SK-N-SH (cell line): ENCODE measurements around the gene KNOP1. TPM values are rescaled to one million over a fixed set of nuclear protein-coding genes. Genes with fewer than 3 reads are reported as not detected.

Experiments used
- CTCF ChIA-PET: fragments of 300-600, 350-600 bp; formaldehyde crosslinking; extraction: SDS; loops from one replicate; lab custom pipeline; 2021; lab: Yijun Ruan, JAX
- POLR2A ChIA-PET: fragments of 350-600 bp; sonication (Branson Sonifier 250); formaldehyde crosslinking; extraction: SDS; loops from one replicate; lab custom pipeline; 2020; ENCODE audit warnings: antibody characterized with exemption, inconsistent platforms; lab: Yijun Ruan, JAX
- DNase-seq: peaks from one replicate; pipeline ENCODE4 v3.0.0; 2012
- H2AFZ ChIP-seq: fragments of 200-600 bp; sonication (generic); 2 replicates; pipeline ENCODE4 v1.8.1; 2016; ENCODE audit warnings: antibody characterized with exemption, mild to moderate bottlenecking, low read depth
- H3F3A ChIP-seq: fragments of 200-600 bp; sonication (generic); replicated peaks from 2 replicates; pipeline ENCODE3; 2016; ENCODE audit warnings: antibody characterized with exemption, mild to moderate bottlenecking; ENCODE audit not compliant: insufficient read depth
- H3K27ac ChIP-seq, 2 experiments: fragments of 200-500 bp in 1 of 2; fragments of 200-600 bp in 1 of 2; sonication (Bioruptor generic) in 1 of 2; sonication (generic), shearing (Covaris generic) in 1 of 2; 2 replicates each; pipeline versions ENCODE4 v1.5.1 to v1.6.1; 2014 to 2016; ENCODE audit warnings: low read depth in 2 of 2, inconsistent platforms in 1 of 2, low read length in 1 of 2, mild to moderate bottlenecking in 1 of 2, mixed read lengths in 1 of 2
- H3K27me3 ChIP-seq: fragments of 200-600 bp; sonication (generic), shearing (Covaris generic); 2 replicates; pipeline ENCODE4 v1.6.1; 2016; ENCODE audit warnings: mixed run types; ENCODE audit not compliant: insufficient read depth
- H3K36me3 ChIP-seq, 2 experiments: fragments of 200-500 bp in 1 of 2; fragments of 200-600 bp in 1 of 2; sonication (Bioruptor generic) in 1 of 2; sonication (generic) in 1 of 2; replicated peaks in 1 of 2; 2 replicates each; pipeline versions ENCODE3 to v1.5.1; 2014 to 2016; ENCODE audit warnings: low read length in 1 of 2, mild to moderate bottlenecking in 1 of 2; ENCODE audit not compliant: insufficient read depth in 2 of 2, control insufficient read depth in 1 of 2
- H3K4me1 ChIP-seq, 2 experiments: fragments of 200-500 bp in 1 of 2; fragments of 200-600 bp in 1 of 2; sonication (Bioruptor generic) in 1 of 2; sonication (generic), shearing (Covaris generic) in 1 of 2; 2 replicates each; pipeline versions ENCODE4 v1.5.1 to v1.6.1; 2014 to 2016; ENCODE audit warnings: low read depth in 1 of 2, low read length in 1 of 2, mixed run types in 1 of 2; ENCODE audit not compliant: insufficient read depth in 2 of 2, control insufficient read depth in 1 of 2
- H3K4me2 ChIP-seq: fragments of 200-600 bp; sonication (generic), shearing (Covaris generic); 2 replicates; pipeline ENCODE4 v1.6.1; 2017; ENCODE audit warnings: mixed run types
- H3K4me3 ChIP-seq, 2 experiments: fragments of 200-500 bp in 1 of 2; fragments of 200-600 bp in 1 of 2; sonication (Bioruptor generic) in 1 of 2; sonication (generic), shearing (Covaris generic) in 1 of 2; 2 replicates each; pipeline versions ENCODE4 v1.5.1 to v1.8.1; 2014 to 2016; ENCODE audit warnings: low read depth in 2 of 2, inconsistent platforms in 1 of 2, low read length in 1 of 2, mild to moderate bottlenecking in 1 of 2, mixed read lengths in 1 of 2, moderate library complexity in 1 of 2
- H3K79me2 ChIP-seq: fragments of 200-600 bp; sonication (generic); 2 replicates; pipeline ENCODE4 v1.8.1; 2017; ENCODE audit warnings: mild to moderate bottlenecking; ENCODE audit not compliant: insufficient read depth
- H3K9ac ChIP-seq: fragments of 200-600 bp; sonication (generic); 2 replicates; pipeline ENCODE4 v1.6.1; 2017; ENCODE audit warnings: mixed run types
- H3K9me2 ChIP-seq: fragments of 200-600 bp; sonication (generic); 2 replicates; pipeline ENCODE4 v1.6.1; 2017; ENCODE audit warnings: mixed run types
- H3K9me3 ChIP-seq: fragments of 200-600 bp; sonication (generic); 2 replicates; pipeline ENCODE4 v1.6.1; 2017; ENCODE audit warnings: mixed run types, mild to moderate bottlenecking, moderate library complexity
- H4K20me1 ChIP-seq: fragments of 200-600 bp; sonication (generic); 2 replicates; pipeline ENCODE4 v1.6.1; 2017; ENCODE audit warnings: mild to moderate bottlenecking, mixed run types; ENCODE audit not compliant: insufficient read depth
- CHD2 ChIP-seq: fragments of 150-350 bp; IDR thresholded peaks from 2 replicates; pipeline ENCODE4 v1.6.1; 2018; ENCODE audit warnings: low read length; ENCODE audit not compliant: partially characterized antibody
- CTCF ChIP-seq: fragments of 200-600 bp; sonication (generic); IDR thresholded peaks from 2 replicates; pipeline ENCODE4 v1.6.1; 2017; ENCODE audit warnings: antibody characterized with exemption, mild to moderate bottlenecking, moderate library complexity
- EP300 ChIP-seq, 2 experiments: IDR thresholded peaks; 2 replicates each; pipeline versions ENCODE4 v1.4.0 to v1.6.1; 2012; ENCODE audit warnings: borderline replicate concordance in 1 of 2, low read depth in 1 of 2, low read length in 1 of 2
- EZH2phosphoT487 ChIP-seq: fragments of 200-600 bp; sonication (generic); IDR thresholded peaks from 2 replicates; pipeline ENCODE4 v1.6.1; 2017; ENCODE audit warnings: low read depth, mixed run types, mild to moderate bottlenecking, antibody characterized with exemption, moderate library complexity, borderline replicate concordance
- JUND ChIP-seq: IDR thresholded peaks from 2 replicates; pipeline ENCODE4 v1.4.0; 2012
- MXI1 ChIP-seq: IDR thresholded peaks from 2 replicates; pipeline ENCODE4 v1.6.1; 2012; ENCODE audit warnings: mild to moderate bottlenecking, low read depth, low read length, improper control_type of control experiment
- NFIC ChIP-seq: IDR thresholded peaks from 2 replicates; pipeline ENCODE4 v1.4.0; 2012; ENCODE audit warnings: borderline replicate concordance
- NRF1 ChIP-seq: IDR thresholded peaks from 2 replicates; pipeline ENCODE4 v1.6.1; 2012; ENCODE audit warnings: low read depth, mild to moderate bottlenecking, low read length
- PBX3 ChIP-seq: IDR thresholded peaks from 2 replicates; pipeline ENCODE4; 2012
- POLR2AphosphoS5 ChIP-seq: IDR thresholded peaks from 2 replicates; pipeline ENCODE4 v1.6.1; 2012; ENCODE audit warnings: low read depth, low read length
- RAD21 ChIP-seq: IDR thresholded peaks from 2 replicates; pipeline ENCODE4 v1.6.1; 2012; ENCODE audit warnings: mild to moderate bottlenecking, low read length
- RFX5 ChIP-seq: IDR thresholded peaks from 2 replicates; pipeline ENCODE4 v1.6.1; 2012; ENCODE audit warnings: mild to moderate bottlenecking, improper control_type of control experiment, low read length
- SMC3 ChIP-seq: IDR thresholded peaks from 2 replicates; pipeline ENCODE4 v1.6.1; 2012; ENCODE audit warnings: low read depth, low read length, improper control_type of control experiment
- WGBS: methylation state at CpG from one replicate; pipeline ENCODE4 v1.1.6; 2017; ENCODE audit warnings: low lambda C conversion rate; 5-methylcytosine and 5-hydroxymethylcytosine counted together
- polyA plus RNA-seq, 3 experiments: library from polyadenylated mRNA; depleted of rRNA; stranded (reverse); fragments of >200 nt; gene quantifications; 2 replicates each; pipeline ENCODE4 v1.2.3, GENCODE V29; 2012
- TF ChIP-seq, protein P1 (sequence below): fragments of 150-350 bp; IDR thresholded peaks from 2 replicates; pipeline ENCODE4 v1.6.1; 2016; ENCODE audit warnings: mild to moderate bottlenecking, low read depth, low read length

KNOP1 gene
- polyA plus RNA-seq, 1 of the 3 experiments (the other 2 are of a cell fraction) = 13.2 TPM

DNA sequence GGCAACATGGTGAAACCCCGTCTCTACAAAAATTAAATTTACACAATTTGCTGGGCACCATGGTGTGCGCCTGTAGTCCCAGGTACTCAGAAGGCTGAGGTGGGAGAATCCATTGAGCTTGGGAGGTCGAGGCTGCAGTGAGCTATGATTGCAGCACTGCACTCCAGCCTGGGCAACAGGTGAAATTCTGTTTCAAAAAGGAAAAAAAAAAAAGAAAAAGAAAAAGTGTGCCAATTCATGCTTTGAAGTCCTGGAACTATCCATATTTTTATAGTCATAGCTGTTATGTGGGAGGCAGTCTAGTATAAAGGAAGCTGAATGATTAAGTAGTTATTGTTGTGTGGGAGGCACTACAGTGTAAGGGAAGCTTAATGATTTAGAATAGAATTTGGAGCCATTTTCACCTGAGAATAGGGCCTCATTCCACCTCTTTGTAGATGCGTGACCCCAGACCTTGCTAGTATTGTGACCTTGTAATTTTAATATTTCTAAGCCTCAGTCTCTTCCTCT is 31.6 kb upstream of the KNOP1 start:
- no peaks in the 10 kb centered on the region for H3F3A ChIP-seq
- H3K9me2 ChIP-seq = no peaks in the 10 kb centered on the region
- H2AFZ ChIP-seq = no peak overlapping the region
- peaks cover 0 to 11% of the 10 kb centered on the region in 2 experiments; a peak in 2 of 4 replicates for H3K4me1 ChIP-seq
- H3K36me3 ChIP-seq = no peaks in the 10 kb centered on the region
- no peaks in the 10 kb centered on the region for H3K9me3 ChIP-seq
- TF ChIP-seq SMC3 (no peak), CHD2 (no peak), MXI1 (no peak), NRF1 (no peak), CTCF (no peak), RAD21 (no peak), JUND (no peak), PBX3 (no peak), NFIC (no peak), EZH2phosphoT487 (no peak), RFX5 (no peak)
- TF ChIP-seq, protein P1, sequence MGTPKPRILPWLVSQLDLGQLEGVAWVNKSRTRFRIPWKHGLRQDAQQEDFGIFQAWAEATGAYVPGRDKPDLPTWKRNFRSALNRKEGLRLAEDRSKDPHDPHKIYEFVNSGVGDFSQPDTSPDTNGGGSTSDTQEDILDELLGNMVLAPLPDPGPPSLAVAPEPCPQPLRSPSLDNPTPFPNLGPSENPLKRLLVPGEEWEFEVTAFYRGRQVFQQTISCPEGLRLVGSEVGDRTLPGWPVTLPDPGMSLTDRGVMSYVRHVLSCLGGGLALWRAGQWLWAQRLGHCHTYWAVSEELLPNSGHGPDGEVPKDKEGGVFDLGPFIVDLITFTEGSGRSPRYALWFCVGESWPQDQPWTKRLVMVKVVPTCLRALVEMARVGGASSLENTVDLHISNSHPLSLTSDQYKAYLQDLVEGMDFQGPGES = no peak
- TF ChIP-seq, all 33 proteins: peak for 0
- H4K20me1 ChIP-seq = no peaks in the 10 kb centered on the region
- no peak overlapping the region for H3K9ac ChIP-seq
- WGBS = 90% methylated on average over 4 of the region's 4 CpGs
- H3K4me2 ChIP-seq = no peak overlapping the region
- no peak overlapping the region for H3K4me3 ChIP-seq
- no peaks in the 10 kb centered on the region for H3K27me3 ChIP-seq
- no peaks in the 10 kb centered on the region for H3K79me2 ChIP-seq
- CTCF ChIA-PET = no interaction called here
- H3K27ac ChIP-seq = no peak overlapping the region
- POLR2A ChIA-PET = no interaction called here
- no peak for DNase-seq

DNA sequence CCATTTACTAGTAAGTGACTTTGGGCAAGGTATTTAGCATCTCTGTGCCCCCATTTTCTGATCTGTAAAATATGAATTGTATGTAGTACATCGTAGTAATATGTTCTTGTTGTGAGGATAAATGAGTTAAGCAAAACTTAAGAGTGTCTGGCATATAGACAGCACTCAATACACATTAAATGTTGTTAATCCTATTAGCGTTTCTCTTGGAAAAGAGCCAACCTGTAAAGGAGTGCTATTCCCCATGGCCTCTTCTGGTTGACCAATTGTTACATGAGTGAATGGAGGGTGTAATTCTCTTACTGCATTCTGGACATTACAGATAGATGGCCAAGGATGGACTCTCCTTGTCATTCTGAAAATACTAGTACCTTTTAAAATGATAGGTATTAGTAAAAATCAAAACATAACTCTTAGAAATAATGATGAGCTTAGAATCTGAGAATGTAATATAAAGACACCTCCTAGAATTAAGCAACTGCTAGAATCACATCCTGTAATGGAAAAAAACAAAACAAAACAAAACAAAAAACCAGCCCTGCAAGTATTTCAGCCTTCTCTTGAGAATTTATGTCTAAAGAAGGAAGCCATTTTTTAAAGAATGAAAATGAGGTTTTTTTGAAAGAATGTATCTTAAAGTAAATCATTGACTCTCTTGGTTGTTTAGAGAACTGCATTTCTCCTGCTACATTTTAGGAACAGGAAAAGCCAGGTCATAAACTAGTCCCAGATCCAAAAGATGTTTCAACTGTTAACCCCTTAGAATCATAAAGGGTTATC is 30.6 kb upstream of the KNOP1 start:
- ChIA-PET POLR2A (no interaction called here), CTCF (interaction anchor here (0.8 kb wide), 1 partner anchor 138 kb away, joined by 3 read pairs; no protein-coding TSS in a partner anchor)
- Histone ChIP-seq H3K9ac (no peak overlapping the region), H3K79me2 (no peaks in the 10 kb centered on the region), H3K4me2 (no peak overlapping the region), H3K4me1 (peaks cover 0 to 11% of the 10 kb centered on the region in 2 experiments; a peak in 2 of 4 replicates), H3K9me2 (no peaks in the 10 kb centered on the region), H2AFZ (no peak overlapping the region), H4K20me1 (no peaks in the 10 kb centered on the region), H3K9me3 (no peaks in the 10 kb centered on the region), H3K4me3 (no peak overlapping the region), H3K27me3 (no peaks in the 10 kb centered on the region), H3F3A (no peaks in the 10 kb centered on the region), H3K27ac (no peak overlapping the region; a peak in 1 of 4 replicates), H3K36me3 (no peaks in the 10 kb centered on the region)
- WGBS = 29% methylated on average over 2 of the region's 2 CpGs
- no peak for TF ChIP-seq RAD21
- TF ChIP-seq POLR2AphosphoS5 = no peak
- TF ChIP-seq EP300 (IDR thresholded peaks at IDR 0.05; ENCODE audit: borderline replicate concordance in 1 of 2, low read depth in 1 of 2, low read length in 1 of 2) = peak in 1 of 2 experiments; percentile 57; a peak in 1 of 4 replicates
- DNase-seq = peak; percentile 50
